Tibial nerve (tissue), 4 donors: ENCODE data around the gene UPB1.

Source experiments
- EP300 ChIP-seq, 2 donors: sonication (generic); formaldehyde crosslinking; IDR thresholded peaks; one replicate each; pipeline ENCODE4 v1.6.1; 2017; ENCODE audit warnings: antibody characterized with exemption in 2 of 2, mild to moderate bottlenecking in 1 of 2
- POLR2A ChIP-seq, 2 donors: fragments of 450-650 bp; IDR thresholded peaks; one replicate each; pipeline ENCODE4 v1.6.1; 2017; ENCODE audit warnings: antibody characterized with exemption in 2 of 2, mild to moderate bottlenecking in 2 of 2, moderate library complexity in 2 of 2
- TF ChIP-seq, protein P1 (sequence below), 5 experiments: fragments of 200-600 bp in 3 of 5; fragments of 450-650 bp in 2 of 5; sonication (generic) in 3 of 5; IDR thresholded peaks; one replicate each; pipeline ENCODE4 v1.5.1; 2016 to 2019; ENCODE audit warnings: antibody characterized with exemption in 5 of 5, mild to moderate bottlenecking in 3 of 5, moderate library complexity in 2 of 5

DNA sequence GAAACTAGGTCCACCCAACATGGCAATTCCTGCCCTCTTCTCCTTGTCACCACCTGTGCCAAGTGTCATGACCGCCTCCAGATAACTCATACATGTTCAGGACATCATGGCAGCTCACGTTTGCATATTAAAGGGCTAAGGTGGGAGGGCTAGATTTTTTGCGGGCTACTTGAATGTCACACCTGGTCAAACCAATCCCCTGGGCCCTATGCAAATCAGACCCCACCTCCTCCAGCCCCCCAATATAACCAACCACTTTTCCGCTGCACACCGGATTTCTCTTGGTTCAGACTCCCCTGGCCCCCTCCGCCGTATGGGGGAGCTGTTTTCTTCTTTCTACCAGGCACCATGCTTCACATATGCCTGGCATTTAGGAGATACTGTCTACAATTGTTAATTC lies 12.6 kb downstream of the UPB1 start:
- TF ChIP-seq, protein P1, sequence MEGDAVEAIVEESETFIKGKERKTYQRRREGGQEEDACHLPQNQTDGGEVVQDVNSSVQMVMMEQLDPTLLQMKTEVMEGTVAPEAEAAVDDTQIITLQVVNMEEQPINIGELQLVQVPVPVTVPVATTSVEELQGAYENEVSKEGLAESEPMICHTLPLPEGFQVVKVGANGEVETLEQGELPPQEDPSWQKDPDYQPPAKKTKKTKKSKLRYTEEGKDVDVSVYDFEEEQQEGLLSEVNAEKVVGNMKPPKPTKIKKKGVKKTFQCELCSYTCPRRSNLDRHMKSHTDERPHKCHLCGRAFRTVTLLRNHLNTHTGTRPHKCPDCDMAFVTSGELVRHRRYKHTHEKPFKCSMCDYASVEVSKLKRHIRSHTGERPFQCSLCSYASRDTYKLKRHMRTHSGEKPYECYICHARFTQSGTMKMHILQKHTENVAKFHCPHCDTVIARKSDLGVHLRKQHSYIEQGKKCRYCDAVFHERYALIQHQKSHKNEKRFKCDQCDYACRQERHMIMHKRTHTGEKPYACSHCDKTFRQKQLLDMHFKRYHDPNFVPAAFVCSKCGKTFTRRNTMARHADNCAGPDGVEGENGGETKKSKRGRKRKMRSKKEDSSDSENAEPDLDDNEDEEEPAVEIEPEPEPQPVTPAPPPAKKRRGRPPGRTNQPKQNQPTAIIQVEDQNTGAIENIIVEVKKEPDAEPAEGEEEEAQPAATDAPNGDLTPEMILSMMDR (IDR thresholded peaks at IDR 0.05), result no peak
- TF ChIP-seq POLR2A (IDR thresholded peaks at IDR 0.05), result no peak
- no peak for TF ChIP-seq EP300 (IDR thresholded peaks at IDR 0.05)
